SIG-M5 (cell line): ENCODE data around the gene ABTB1.

Experiments
- DNase-seq: peaks from one replicate; lab custom pipeline; 2025; lab: John Stamatoyannopoulos, UW

Gene ABTB1

DNA sequence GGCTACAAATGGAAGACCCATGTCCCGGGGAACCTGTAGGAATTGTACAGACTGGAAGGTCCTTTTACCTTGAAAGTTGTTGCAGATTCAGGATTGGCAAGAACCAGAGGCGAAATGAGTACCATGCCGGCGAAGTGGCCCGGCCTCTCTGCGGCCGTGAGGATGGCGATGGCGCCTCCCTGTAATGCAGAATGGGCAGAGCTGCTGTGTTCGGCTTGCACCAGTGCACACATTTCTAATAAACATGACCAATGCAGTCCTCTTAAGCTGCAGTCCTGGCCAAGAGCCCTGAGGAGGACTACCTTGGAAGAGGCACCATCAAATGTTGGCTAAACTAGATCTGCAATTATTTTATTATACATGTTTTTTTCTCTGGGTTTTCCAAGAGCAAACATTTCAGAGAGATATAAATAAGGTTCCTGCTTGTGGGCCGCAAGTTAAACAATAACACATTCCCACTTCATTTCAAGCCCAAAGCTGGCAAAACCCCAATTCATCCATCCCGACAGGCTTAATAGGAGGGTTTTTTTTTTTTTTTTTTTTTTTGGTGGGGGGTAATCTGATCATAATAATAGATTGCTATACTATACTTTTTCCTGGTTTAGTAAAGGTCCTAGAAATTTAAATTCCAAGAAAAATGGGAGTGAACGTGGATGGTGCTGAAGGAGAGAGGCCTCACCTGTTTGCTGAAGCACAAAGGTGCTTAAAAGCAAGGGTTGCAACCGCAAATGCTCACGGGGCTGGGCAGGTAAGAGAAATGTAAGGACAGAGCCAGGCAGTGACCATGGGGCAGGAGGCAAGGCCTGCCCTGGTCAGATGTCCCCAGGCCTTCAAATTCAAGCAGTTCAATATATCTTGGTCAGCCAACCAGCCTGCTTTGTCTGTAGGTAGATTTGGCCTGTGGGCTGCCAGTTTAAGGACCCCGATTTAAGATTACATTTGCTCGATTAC, 48.5 kb downstream of the ABTB1 start:
- DNase-seq = no peak

DNA sequence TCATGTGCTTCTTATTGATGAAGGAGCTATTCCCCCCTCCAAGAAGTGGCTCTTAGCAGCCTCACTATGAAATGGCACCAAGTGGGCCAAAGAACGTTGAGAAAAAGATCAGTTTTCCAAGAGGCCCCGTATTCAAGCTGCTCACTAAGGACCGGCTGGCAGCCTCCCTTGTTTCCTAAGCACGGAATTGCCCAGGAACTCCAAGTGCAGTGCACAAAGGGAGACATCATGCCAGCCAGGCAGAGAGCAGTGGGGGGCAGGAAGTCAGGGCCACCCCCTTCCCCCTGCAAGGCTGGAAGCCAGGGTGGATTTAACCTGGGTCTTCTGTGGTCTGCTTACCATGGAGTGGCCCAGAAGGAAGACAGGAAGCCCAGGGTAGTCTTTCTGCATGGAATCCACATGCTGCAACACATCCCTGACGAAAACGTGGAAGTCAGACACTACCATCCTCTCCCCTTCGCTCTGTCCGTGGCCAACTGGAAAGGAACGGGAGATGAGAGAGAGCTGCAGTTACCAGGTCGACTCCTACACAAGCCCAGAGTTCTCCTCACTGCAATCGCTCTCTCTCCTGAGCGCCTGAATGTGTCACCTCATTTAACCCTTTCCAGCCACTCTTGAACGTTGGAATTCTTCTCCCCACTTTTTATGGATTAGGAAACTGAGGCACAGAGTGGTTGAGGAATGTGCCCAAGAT, 49.5 kb downstream of the ABTB1 start:
- no peak for DNase-seq

DNA sequence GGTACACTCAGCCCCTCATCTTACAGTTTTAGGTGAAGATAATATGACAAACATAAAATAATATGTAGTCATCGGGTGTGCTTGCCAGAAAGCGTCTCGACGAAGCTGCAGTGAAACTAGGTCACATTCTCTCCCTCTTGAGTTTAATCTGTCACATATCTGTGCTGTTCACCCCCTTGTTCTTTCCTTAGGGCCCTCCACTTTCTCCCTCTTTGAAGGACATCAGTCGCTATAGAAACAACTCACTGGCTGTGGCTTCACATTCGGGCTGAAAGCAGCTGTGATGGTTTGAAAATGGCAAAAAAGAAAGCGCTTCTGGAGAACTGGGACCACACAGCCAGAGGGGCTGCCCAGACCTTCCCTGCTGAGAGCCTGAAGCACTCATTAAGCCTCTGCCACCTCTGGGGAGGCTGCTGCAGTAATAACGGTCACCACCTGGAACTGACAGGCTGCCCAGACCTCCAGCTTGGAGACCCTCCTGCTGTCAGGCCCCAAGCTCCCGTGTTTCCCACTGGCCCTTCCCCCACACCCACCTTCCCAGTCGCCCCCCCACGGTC, 50.3 kb downstream of the ABTB1 start:
- no peak for DNase-seq

DNA sequence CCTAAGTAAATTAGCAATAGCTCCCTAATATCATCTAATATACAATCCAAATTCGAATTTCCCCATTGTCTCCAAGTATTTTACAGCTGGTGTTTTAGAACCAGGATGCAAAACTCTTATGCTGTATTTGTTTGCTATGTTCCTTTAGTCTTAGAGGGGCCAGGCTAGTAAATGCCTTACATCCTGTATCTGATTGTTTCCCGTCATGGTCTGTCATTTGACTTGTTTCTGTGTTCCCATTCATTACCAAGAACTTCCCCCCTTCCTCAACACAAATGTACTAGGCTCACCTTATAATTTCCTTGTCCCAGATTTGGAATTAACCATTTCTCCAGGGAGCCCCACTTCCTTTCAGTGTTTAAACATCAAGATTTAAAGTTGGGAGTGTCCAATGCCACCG, 54.1 kb downstream of the ABTB1 start:
- DNase-seq = no peak

DNA sequence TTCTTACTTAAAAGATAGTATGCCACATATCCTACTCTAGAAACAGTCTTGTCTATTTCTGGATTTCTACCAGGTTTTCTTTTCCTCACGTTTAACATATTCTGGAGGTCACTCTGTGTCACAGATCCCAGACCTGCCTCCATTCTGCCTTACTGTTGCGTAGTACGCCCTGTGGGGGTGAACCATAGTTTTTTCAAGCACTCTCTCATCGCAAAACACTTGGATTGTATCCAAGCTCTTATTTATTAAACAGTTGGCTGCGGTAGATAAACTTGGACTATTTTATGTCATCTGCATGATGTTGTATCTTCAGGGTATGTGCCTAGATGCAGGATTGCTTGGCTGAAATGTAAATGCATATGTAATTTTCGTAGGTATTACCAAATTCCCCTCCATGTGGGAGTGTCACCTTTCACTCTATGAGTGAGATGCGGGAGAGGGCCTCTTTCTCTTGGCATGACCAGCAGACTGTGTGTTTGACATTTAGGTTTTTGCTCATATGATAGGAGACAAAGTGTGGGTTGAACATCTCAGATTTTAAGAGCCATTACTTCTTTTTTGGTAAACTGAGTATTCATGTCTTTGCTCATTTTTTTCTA, 55.8 kb downstream of the ABTB1 start:
- DNase-seq = no peak

DNA sequence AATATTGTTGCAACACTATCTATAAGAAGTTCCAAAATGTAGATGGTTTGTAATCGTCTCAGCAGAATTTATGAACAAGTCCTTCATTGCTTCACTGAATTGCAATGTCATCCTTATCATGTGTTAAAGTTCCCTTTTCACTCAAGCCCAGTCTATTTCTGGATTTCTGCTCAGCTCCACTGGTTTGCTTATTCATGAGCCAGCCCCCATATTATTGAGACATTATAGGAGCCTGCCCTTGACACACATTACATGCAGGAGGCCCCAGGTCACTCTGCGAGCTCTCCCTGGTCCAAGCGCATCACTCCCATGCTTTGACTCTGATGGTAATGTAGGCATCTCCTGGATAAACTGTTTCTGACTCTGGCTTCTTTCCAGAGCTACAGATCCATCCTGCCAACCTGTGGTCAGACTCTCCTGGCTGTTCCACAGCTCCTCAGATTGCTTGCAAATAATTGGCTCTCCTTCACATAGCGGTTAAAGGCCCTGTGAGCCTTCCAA, 56.9 kb downstream of the ABTB1 start:
- DNase-seq = peak; percentile 77

DNA sequence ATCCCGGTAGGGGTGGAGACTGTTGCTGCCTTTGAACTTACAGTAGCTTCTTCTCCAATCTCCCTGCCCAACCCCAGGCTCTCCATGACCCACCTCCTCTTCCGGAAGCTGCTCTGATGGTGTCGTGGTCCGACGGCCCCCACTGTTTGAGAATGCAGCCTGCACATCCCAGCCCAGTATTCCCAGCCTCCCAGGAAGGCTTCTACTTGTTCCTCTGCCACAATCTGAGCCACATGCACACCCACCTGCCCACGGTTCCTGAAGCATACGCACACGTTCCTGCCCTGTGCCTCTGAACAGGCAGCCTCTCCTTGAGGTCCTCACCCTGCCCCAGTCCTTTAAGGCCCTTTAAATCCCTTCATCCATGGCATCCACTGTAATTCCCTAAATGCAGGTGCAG, 57.4 kb downstream of the ABTB1 start:
- no peak for DNase-seq
